Spleen (tissue), 7 donors: ENCODE results near the gene EYA2.

ENCODE experiments used
- CTCF ChIP-seq, 11 experiments: fragments of 200-600 bp in 7 of 11; fragments of 450-650 bp in 4 of 11; sonication (generic) in 4 of 11; IDR thresholded peaks in 8 of 11; conservative IDR thresholded peaks in 3 of 11; 1 replicate in 7 of 11; 2 replicates in 4 of 11; pipeline versions ENCODE4 v1.4.0 to v1.8.0; 2016 to 2021; ENCODE audit warnings: antibody characterized with exemption in 11 of 11, inconsistent platforms in 4 of 11, mild to moderate bottlenecking in 1 of 11
- POLR2A ChIP-seq, 3 donors: fragments of 450-650 bp; IDR thresholded peaks; one replicate each; pipeline ENCODE4 v1.5.1; 2017; ENCODE audit warnings: antibody characterized with exemption in 3 of 3, mild to moderate bottlenecking in 1 of 3
- donor health status: DM: no; HTN: no; CAD: no; lungs with moderate emphysema.
- donor health status: DM: no; HTN: no; CAD: no.
- donor health status: DM: no; HTN: no; CAD: no.

DNA sequence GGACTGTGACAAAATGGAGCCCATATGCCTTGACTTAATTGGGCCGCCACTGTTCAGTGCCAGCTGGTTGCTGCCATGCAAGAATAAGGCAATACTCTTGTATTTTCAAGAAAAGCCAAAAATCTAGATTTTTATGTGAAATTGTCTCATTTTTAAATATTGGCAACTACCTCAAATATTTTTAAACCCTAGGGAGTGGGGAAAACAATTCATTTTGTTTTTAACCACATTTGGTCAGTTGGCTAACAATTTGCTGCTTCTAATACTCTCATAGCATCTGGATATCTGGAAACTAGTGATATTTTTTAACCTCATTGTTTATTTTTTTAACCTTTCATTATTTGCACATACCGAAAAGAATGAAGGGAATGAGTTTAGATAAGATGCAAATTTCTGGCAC, 91.0 kb downstream of the EYA2 start:
- TF ChIP-seq CTCF (IDR thresholded peaks at IDR 0.05 in 8 of 11, conservative IDR thresholded peaks at IDR 0.05 in 3 of 11) (no peak), POLR2A (IDR thresholded peaks at IDR 0.05) (no peak)
